Activated CD8-positive, alpha-beta T cell treated with anti-CD3 and anti-CD28 coated beads for 36 hours (primary cell): Measurements from ENCODE around the gene DIAPH2. TPM values are rescaled to one million over a fixed set of nuclear protein-coding genes. Genes with fewer than 3 reads are reported as not detected.
"Not testable (repeated sequence)": the region's sequence is repeated elsewhere in the genome, so short reads cannot be mapped to it uniquely, and the experiment has no call there.

Source experiments
- ATAC-seq: fragments of 200-7000 bp; cut with Tn5 transposase; one replicate; pipeline ENCODE4 v1.10.0; 2021; ENCODE audit warnings: mild to moderate bottlenecking, moderate library complexity
- CTCF ChIA-PET: fragments of 350-600 bp; sonication (Branson Sonifier 250); formaldehyde crosslinking; loops from one replicate; lab custom pipeline; 2021; ENCODE audit warnings: antibody characterized with exemption; lab: Charles Lee
- POLR2A ChIA-PET: fragments of 350-600 bp; sonication (Branson Sonifier 250); formaldehyde crosslinking; loops from one replicate; lab custom pipeline; 2021; ENCODE audit warnings: antibody characterized with exemption; lab: Charles Lee
- DNase-seq: peaks from one replicate; pipeline ENCODE4 v3.0.0-alpha.2; 2020
- H3K27ac Mint-ChIP-seq: one replicate; pipeline ENCODE4 v1.8.0; 2021; ENCODE audit warnings: mild to moderate bottlenecking, mixed read lengths
- H3K27me3 Mint-ChIP-seq: one replicate; pipeline ENCODE4 v1.8.0; 2021; ENCODE audit warnings: mixed read lengths
- H3K36me3 Mint-ChIP-seq: one replicate; pipeline ENCODE4 v1.8.0; 2021; ENCODE audit warnings: low read depth, mixed read lengths
- H3K4me1 Mint-ChIP-seq: one replicate; pipeline ENCODE4 v1.8.0; 2021; ENCODE audit warnings: low read depth, mixed read lengths
- H3K4me3 Mint-ChIP-seq: one replicate; pipeline ENCODE4 v1.8.0; 2021; ENCODE audit warnings: mild to moderate bottlenecking, moderate library complexity, mixed read lengths
- H3K9me3 Mint-ChIP-seq: one replicate; pipeline ENCODE4 v1.8.0; 2021; ENCODE audit warnings: mixed read lengths
- CTCF ChIP-seq: fragments of 200-600 bp; IDR thresholded peaks from one replicate; pipeline ENCODE4 v1.8.0; 2022; ENCODE audit warnings: antibody characterized with exemption, mild to moderate bottlenecking
- intact Hi-C: fragments of 100-400 bp; cut with micrococcal nuclease; formaldehyde crosslinking; loops from one replicate; pipeline ENCODE4 v1.10.0; 2022
- total RNA-seq, 2 experiments: library from RNA; stranded (reverse); gene quantifications; one replicate each; pipeline ENCODE4 v1.2.3, GENCODE V29; 2021

The DIAPH2 gene
- total RNA-seq, 2 experiments from 2014 or later = 8.1 to 8.5 TPM

GRCh38 chrX:96721354-96721753 is 36.7 kb downstream of the DIAPH2 start:
- H3K27me3 Mint-ChIP-seq = no peaks in the 10 kb centered on the region
- CTCF ChIA-PET = no interaction called here
- no peak overlapping the region for H3K4me3 Mint-ChIP-seq
- intact Hi-C loops = no loop called here
- H3K9me3 Mint-ChIP-seq = peaks cover 1% of the 10 kb centered on the region
- no peak for DNase-seq
- peaks cover 1% of the 10 kb centered on the region for H3K4me1 Mint-ChIP-seq
- ATAC-seq = peak; percentile 30
- no peak overlapping the region for H3K27ac Mint-ChIP-seq
- POLR2A ChIA-PET = no interaction called here
- TF ChIP-seq CTCF = no peak
- no peaks in the 10 kb centered on the region for H3K36me3 Mint-ChIP-seq

GRCh38 chrX:96722781-96723180 is 38.1 kb downstream of the DIAPH2 start:
- Mint-ChIP-seq H3K27ac (no peak overlapping the region), H3K36me3 (peaks cover 3% of the 10 kb centered on the region), H3K9me3 (peaks cover 1% of the 10 kb centered on the region), H3K4me1 (peaks cover 7% of the 10 kb centered on the region), H3K4me3 (no peak overlapping the region), H3K27me3 (no peaks in the 10 kb centered on the region)
- CTCF ChIA-PET = no interaction called here
- intact Hi-C loops = no loop called here
- TF ChIP-seq CTCF = no peak
- DNase-seq = no peak
- POLR2A ChIA-PET = no interaction called here
- ATAC-seq = no peak

GRCh38 chrX:96729053-96729452 is 44.4 kb downstream of the DIAPH2 start:
- Mint-ChIP-seq H3K4me3 (no peak overlapping the region), H3K36me3 (peaks cover 5% of the 10 kb centered on the region), H3K9me3 (no peaks in the 10 kb centered on the region), H3K27me3 (no peaks in the 10 kb centered on the region), H3K27ac (no peak overlapping the region), H3K4me1 (peaks cover 8% of the 10 kb centered on the region)
- no peak for ATAC-seq
- no peak for TF ChIP-seq CTCF
- ChIA-PET CTCF (no interaction called here), POLR2A (no interaction called here)
- intact Hi-C loops = no loop called here
- no peak for DNase-seq

- no peak overlapping the region for H3K4me3 Mint-ChIP-seq
- ChIA-PET CTCF (no interaction called here), POLR2A (no interaction called here)
- DNase-seq = no peak
- no peaks in the 10 kb centered on the region for H3K9me3 Mint-ChIP-seq
- no peaks in the 10 kb centered on the region for H3K27me3 Mint-ChIP-seq
- peaks cover 5% of the 10 kb centered on the region for H3K36me3 Mint-ChIP-seq
- intact Hi-C loops = no loop called here
- no peak overlapping the region for H3K27ac Mint-ChIP-seq
- ATAC-seq = no peak
- TF ChIP-seq CTCF = no peak
- H3K4me1 Mint-ChIP-seq = peaks cover 8% of the 10 kb centered on the region
Measured at GRCh38 chrX:96729868-96730643, 45.4 kb downstream of the DIAPH2 start.

- H3K36me3 Mint-ChIP-seq, H3K27ac Mint-ChIP-seq, CTCF ChIA-PET, H3K4me3 Mint-ChIP-seq, POLR2A ChIA-PET, ATAC-seq, intact Hi-C loops, H3K9me3 Mint-ChIP-seq, H3K4me1 Mint-ChIP-seq, H3K27me3 Mint-ChIP-seq, DNase-seq: not testable (repeated sequence)
Measured at GRCh38 chrX:96731000-96731399, 46.4 kb downstream of the DIAPH2 start.
